Adipocyte (in vitro differentiated cells): ENCODE measurements around the gene PRELID1.

Experiments
- DNase-seq: peaks from one replicate; pipeline ENCODE4 v3.0.0-alpha.2; 2015; ENCODE audit warnings: low read depth
- H3K27me3 ChIP-seq: replicated peaks from 2 replicates; pipeline ENCODE4 v1.7.0; 2013; ENCODE audit warnings: mild to moderate bottlenecking, low read length, moderate library complexity; ENCODE audit not compliant: control insufficient read depth, insufficient read depth
- H3K36me3 ChIP-seq: 2 replicates; pipeline ENCODE4 v1.7.0; 2013; ENCODE audit warnings: low read length, mild to moderate bottlenecking, moderate library complexity; ENCODE audit not compliant: control insufficient read depth, insufficient read depth, severe bottlenecking
- H3K4me1 ChIP-seq: 2 replicates; pipeline ENCODE4 v1.7.0; 2013; ENCODE audit warnings: mild to moderate bottlenecking, low read length, moderate library complexity; ENCODE audit not compliant: control insufficient read depth, insufficient read depth
- H3K4me3 ChIP-seq: 2 replicates; pipeline ENCODE4 v1.7.0; 2013; ENCODE audit warnings: mild to moderate bottlenecking, low read length, moderate library complexity
- H3K9ac ChIP-seq: 2 replicates; pipeline ENCODE4 v1.7.0; 2013; ENCODE audit warnings: mild to moderate bottlenecking, low read length, moderate library complexity
- H3K9me3 ChIP-seq: 2 replicates; pipeline ENCODE4 v1.7.0; 2013; ENCODE audit warnings: mild to moderate bottlenecking, low read length, moderate library complexity; ENCODE audit not compliant: control insufficient read depth

Gene PRELID1

DNA sequence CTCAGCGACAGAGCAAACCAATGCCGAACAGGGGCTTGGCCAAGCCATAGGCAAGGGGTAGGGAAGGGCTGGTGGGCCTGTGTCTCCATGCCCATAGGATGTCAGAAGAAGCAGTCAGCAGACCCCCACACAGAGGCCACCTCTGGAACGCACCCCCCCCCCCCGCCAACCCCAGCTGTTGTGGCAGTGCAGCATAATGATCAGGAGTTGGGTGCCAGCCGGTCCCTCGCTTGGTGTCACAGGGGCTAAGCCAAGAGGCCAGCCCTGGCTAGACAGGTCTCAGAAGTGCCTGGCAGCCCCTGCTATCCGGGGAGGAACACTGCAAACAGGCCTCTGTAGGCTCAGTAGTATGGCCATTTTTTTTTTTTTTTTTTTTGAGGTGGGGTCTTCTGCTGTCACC, 11.8 kb downstream of the PRELID1 start:
- DNase-seq: no peak
- no peak overlapping the region for H3K9ac ChIP-seq
- H3K9me3 ChIP-seq: no peaks in the 10 kb centered on the region
- H3K4me3 ChIP-seq: no peak overlapping the region
- H3K36me3 ChIP-seq: peaks cover 10% of the 10 kb centered on the region
- H3K4me1 ChIP-seq: peaks cover 4% of the 10 kb centered on the region
- H3K27me3 ChIP-seq: no peaks in the 10 kb centered on the region

DNA sequence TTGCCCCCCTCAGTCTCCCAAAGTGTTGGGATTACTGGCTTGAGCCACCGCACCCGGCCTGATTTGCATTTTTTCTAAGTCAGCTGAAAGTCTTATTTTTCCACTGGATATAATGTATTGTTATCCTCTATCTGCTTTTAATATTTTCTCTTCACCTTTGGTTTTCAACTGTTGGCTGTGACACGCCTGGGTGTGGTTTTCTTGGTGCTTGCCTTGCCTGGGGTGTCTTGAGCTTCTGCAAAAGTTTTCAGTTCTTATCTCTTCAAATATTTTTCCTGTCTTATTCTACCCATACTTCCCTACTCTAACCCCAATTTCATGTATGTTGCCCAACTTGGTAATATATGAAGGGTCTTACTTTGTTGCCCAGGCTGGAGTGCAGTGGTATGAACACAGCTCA, 12.4 kb downstream of the PRELID1 start:
- no peak overlapping the region for H3K9ac ChIP-seq
- peaks cover 4% of the 10 kb centered on the region for H3K4me1 ChIP-seq
- no peak overlapping the region for H3K4me3 ChIP-seq
- no peaks in the 10 kb centered on the region for H3K27me3 ChIP-seq
- DNase-seq: no peak
- H3K9me3 ChIP-seq: no peaks in the 10 kb centered on the region
- peaks cover 10% of the 10 kb centered on the region for H3K36me3 ChIP-seq

DNA sequence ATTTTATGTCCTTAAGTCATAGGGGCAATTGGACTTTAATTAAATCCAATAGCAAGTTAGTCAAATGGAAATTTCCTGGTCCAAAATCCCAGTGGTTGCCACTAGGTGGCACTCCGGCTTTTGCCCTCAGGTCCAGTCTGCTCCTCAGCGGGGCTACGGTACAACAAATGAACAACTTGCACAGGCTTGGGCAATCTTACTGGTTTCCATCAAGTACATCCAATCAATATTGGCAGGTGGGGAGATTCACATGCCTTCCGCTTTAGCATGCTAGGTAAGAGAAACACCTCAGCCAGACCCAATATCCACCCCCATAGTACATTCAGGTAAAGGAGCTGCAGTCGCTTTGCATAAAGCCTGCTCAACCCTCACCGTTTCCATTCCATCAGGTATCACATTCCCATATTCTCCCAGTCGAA, 14.4 kb downstream of the PRELID1 start:
- DNase-seq: peak; percentile 86
- H3K27me3 ChIP-seq: no peaks in the 10 kb centered on the region
- H3K36me3 ChIP-seq: peaks cover 10% of the 10 kb centered on the region
- no peak overlapping the region for H3K9ac ChIP-seq
- no peaks in the 10 kb centered on the region for H3K9me3 ChIP-seq
- no peaks in the 10 kb centered on the region for H3K4me1 ChIP-seq
- H3K4me3 ChIP-seq: no peak overlapping the region

DNA sequence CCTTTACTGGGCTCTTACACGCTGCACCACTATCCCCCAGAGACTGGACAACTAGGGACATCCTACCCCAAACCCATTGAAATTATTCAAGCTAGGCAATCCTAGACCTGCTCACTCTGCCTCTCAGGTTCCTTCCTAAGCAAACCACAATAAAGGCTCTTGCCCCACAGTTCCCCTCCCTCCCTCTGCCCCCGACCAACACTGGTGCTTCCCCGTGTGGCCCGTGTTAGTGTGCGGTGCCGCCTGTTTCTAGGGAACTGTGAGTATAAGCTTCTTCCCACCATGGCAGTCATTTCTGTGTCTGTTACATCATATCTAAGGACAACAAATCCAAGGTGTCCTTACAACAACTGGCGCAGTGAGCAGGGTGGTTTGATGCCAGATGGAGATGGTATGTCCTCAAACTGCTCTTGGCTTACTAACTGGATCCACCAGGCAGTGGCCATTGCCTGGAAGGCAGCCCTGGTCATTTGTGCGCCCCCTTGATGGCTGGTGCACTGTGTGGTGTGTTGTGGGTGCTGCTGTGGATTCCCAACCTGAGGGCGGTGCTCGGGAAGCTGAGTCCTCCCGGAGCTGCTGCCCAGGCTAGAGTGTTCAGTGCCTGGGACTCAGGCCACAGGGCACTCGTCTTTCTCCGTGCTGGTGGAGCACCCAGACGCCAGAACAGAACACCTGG, 16.5 kb downstream of the PRELID1 start:
- Histone ChIP-seq H3K4me3 (no peak overlapping the region), H3K4me1 (no peaks in the 10 kb centered on the region), H3K36me3 (peaks cover 10% of the 10 kb centered on the region), H3K9ac (no peak overlapping the region), H3K27me3 (no peaks in the 10 kb centered on the region), H3K9me3 (no peaks in the 10 kb centered on the region)
- DNase-seq: no peak

DNA sequence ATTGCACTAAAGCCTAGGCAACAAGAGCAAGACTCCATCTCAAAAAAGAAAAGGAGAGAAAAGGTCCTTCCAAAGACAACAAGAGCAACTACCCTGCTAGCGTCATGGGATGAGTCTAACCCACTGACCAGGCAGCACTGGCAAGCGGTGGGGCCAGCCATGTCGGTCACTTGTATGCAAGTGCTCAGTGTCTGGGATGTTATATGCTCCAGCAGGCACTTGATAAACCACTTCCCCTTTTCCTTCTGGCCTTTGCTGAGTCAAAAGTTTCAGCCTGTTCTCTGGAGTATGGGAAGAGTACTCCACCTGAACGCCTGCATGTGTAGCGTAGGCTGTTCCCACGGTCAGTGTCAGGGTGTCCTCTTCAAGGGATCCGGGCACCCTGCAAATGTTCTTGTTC, 17.3 kb downstream of the PRELID1 start:
- Histone ChIP-seq H3K9me3 (no peaks in the 10 kb centered on the region), H3K9ac (no peak overlapping the region), H3K27me3 (no peaks in the 10 kb centered on the region), H3K36me3 (peaks cover 10% of the 10 kb centered on the region), H3K4me1 (peaks cover 3% of the 10 kb centered on the region), H3K4me3 (no peak overlapping the region)
- no peak for DNase-seq

DNA sequence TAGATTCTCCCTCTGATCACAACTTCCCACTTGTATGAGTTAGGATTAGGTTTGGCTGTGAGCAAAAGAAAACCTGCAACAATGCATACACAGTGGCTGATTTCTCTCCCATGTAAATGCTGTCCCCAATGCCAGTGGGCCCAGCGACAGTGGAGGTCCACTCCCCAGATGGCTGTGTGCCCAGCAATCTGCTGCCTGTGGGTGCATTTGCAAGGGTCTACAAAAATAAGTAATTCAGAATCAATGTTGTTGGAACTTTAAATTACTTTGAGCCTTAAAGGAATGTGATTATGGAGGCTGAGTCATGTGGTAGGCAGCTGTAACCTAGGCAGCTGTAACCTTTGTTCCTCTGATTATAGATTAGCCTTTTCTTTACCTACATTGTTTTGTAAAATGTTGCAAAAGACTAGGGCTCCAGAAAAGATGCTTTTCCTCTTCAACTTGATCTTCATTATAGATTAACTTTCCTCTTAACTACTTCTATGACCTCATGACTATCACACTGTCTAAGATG, 22.3 kb downstream of the PRELID1 start:
- DNase-seq: no peak
- H3K4me3 ChIP-seq: no peak overlapping the region
- H3K27me3 ChIP-seq: no peaks in the 10 kb centered on the region
- H3K9ac ChIP-seq: no peak overlapping the region
- peaks cover 15% of the 10 kb centered on the region for H3K36me3 ChIP-seq
- H3K4me1 ChIP-seq: peaks cover 18% of the 10 kb centered on the region
- no peaks in the 10 kb centered on the region for H3K9me3 ChIP-seq

DNA sequence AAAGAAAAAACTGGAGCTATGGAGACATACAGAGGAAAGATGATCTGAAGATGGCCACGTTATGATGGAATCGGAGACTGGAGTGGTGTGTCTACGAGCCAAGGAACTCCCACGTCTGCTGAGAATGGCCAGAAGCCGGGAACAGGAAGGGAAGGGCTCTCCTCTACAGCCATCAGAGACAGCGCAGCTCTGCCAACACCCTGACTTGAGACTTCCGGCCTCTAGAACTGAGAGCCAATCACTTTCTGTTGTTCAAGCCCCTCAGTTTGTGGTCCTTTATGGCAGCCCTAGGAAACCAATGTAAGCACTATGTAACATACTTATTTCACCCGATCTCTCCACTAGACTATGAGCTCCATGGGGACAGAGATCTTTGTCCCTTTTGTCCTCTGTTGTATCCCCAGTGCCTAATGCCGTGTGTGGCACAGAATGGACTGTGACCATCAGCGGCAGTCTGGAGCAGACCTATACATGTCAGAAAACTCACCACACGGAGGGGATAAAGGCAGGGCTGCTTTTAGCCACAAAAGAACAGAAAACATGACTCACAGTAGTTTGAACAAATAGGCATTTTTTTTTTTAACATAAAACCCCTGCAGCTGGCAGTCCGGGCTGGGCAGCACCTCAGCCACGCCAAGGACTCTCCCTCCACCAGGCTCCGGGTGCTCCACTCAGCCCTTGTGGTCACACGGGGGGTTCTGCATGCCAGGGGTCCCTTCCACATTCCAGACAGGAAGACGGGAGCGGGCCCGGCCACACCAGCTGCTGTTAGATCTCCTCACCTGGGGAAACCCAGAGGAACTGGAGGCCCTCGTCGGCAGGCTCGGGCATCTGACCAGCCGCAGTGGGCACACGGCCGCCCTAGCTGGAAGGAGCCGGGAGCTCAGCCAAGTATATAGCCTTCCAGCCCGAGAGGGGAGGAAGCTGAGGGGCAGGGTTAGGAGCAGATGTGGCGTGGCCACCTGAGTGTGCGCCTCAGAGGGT, 24.2 kb downstream of the PRELID1 start:
- Histone ChIP-seq H3K4me1 (peaks cover 18% of the 10 kb centered on the region), H3K36me3 (peaks cover 31% of the 10 kb centered on the region), H3K9ac (no peak overlapping the region), H3K27me3 (no peaks in the 10 kb centered on the region), H3K4me3 (no peak overlapping the region), H3K9me3 (no peaks in the 10 kb centered on the region)
- no peak for DNase-seq

GRCh38 chr5:177328545-177329231, 25.1 kb downstream of the PRELID1 start:
- no peak for DNase-seq
- Histone ChIP-seq H3K9me3 (no peaks in the 10 kb centered on the region), H3K36me3 (peaks cover 39% of the 10 kb centered on the region), H3K27me3 (no peaks in the 10 kb centered on the region), H3K4me3 (no peak overlapping the region), H3K9ac (no peak overlapping the region), H3K4me1 (peaks cover 18% of the 10 kb centered on the region)

GRCh38 chr5:177329883-177330282, 26.3 kb downstream of the PRELID1 start:
- no peaks in the 10 kb centered on the region for H3K27me3 ChIP-seq
- DNase-seq: no peak
- H3K4me1 ChIP-seq: peaks cover 18% of the 10 kb centered on the region
- H3K36me3 ChIP-seq: peaks cover 51% of the 10 kb centered on the region
- no peaks in the 10 kb centered on the region for H3K9me3 ChIP-seq
- no peak overlapping the region for H3K4me3 ChIP-seq
- no peak overlapping the region for H3K9ac ChIP-seq

GRCh38 chr5:177330991-177331842, 27.6 kb downstream of the PRELID1 start:
- no peaks in the 10 kb centered on the region for H3K27me3 ChIP-seq
- no peaks in the 10 kb centered on the region for H3K9me3 ChIP-seq
- H3K4me3 ChIP-seq: no peak overlapping the region
- peaks cover 65% of the 10 kb centered on the region for H3K36me3 ChIP-seq
- DNase-seq: no peak
- peaks cover 12% of the 10 kb centered on the region for H3K4me1 ChIP-seq
- H3K9ac ChIP-seq: no peak overlapping the region
